Measurements from ENCODE around the gene CPT1B. TPM values are rescaled to one million over a fixed set of nuclear protein-coding genes. Genes with fewer than 3 reads are reported as not detected.

Gene CPT1B
- total and polyA plus RNA-seq, 2 donors (not counting 1 experiment from before 2014, with no cell fraction given) = 55.0 to 109 TPM

DNA sequence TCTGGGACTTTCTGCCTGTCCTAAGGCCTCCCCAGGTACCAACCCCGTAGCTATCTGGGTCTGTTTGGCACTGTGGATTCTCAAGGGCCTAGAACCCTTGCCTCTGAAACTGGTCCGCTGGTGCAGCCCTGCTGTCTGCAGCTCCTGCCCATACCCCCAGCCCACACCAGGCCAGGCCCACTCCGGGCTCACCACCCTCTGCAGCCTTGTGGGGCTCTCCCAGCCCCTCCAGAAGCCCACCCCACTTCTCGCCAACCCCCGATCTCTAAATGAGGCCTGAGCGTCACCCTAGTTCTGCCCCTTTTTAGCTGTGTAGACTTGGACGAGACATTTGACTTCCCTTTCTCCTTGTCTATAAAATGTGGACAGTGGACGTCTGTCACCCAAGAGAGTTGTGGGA, 27.8 kb downstream of the CPT1B start:
- H2AFZ ChIP-seq (ENCODE audit: insufficient read depth, low read depth, low read length, poor library complexity, severe bottlenecking) = no peak overlapping the region
- intact Hi-C loops (cut with micrococcal nuclease) = no loop called here

More for the DNA sequence above, 27.8 kb downstream of the CPT1B start:
- Histone ChIP-seq H3K4me3 (ENCODE audit: control extremely low read depth in 1 of 5, extremely low read depth in 1 of 5, insufficient read depth in 1 of 5, low read depth in 2 of 5, low read length in 4 of 5) (no peak overlapping the region), H3K36me3 (replicated peaks in 1 of 2; ENCODE audit: control extremely low read depth in 1 of 2, control insufficient read depth in 1 of 2, extremely low read depth in 1 of 2, insufficient read depth in 2 of 2, low read length in 1 of 2) (no peaks in the 10 kb centered on the region), H3K27ac (ENCODE audit: low read length in 2 of 2) (no peak overlapping the region), H3K27me3 (replicated peaks in 1 of 4; ENCODE audit: control extremely low read depth in 1 of 4, control insufficient read depth in 3 of 4, insufficient read depth in 4 of 4, low read length in 3 of 4) (no peaks in the 10 kb centered on the region), H4K20me1 (ENCODE audit: control insufficient read depth, insufficient read depth, low read length, poor library complexity, severe bottlenecking) (no peaks in the 10 kb centered on the region), H3K4me2 (replicated peaks; ENCODE audit: low read depth, low read length, poor library complexity, severe bottlenecking) (no peak overlapping the region), H3K9me3 (ENCODE audit: control extremely low read depth in 1 of 3, control insufficient read depth in 2 of 3, insufficient read depth in 1 of 3, low read length in 2 of 3) (no peaks in the 10 kb centered on the region), H3K9ac (ENCODE audit: low read length) (no peak overlapping the region), H3K79me2 (ENCODE audit: control insufficient read depth, insufficient read depth, low read length) (peaks cover 23% of the 10 kb centered on the region), H3K4me1 (ENCODE audit: control insufficient read depth in 2 of 2, insufficient read depth in 2 of 2, low read length in 2 of 2) (peaks cover 18 to 23% of the 10 kb centered on the region in 2 donors)
- Mint-ChIP-seq H3K27me3 (no peaks in the 10 kb centered on the region), H3K9me3 (ENCODE audit: insufficient read depth) (no peaks in the 10 kb centered on the region), H3K27ac (peak overlapping the region; percentile 46), H3K4me1 (peaks cover 20% of the 10 kb centered on the region), H3K4me3 (peak overlapping the region; percentile 69)
- ATAC-seq (ENCODE audit: low read depth) = no peak
- POLR2A ChIA-PET = interaction anchor here (0.8 to 1.0 kb wide), 2 partner anchors 10 to 11 kb away, joined by 3 to 4 read pairs; no protein-coding TSS in a partner anchor
- CTCF ChIA-PET = interaction anchor here (1.0 to 3.9 kb wide), 4 partner anchors 10 to 25 kb away, joined by 3 to 19 read pairs (median 11); partner anchors contain the start of genes SCO2 and SYCE3
- TF ChIP-seq EZH2 (IDR thresholded peaks at IDR 0.05; ENCODE audit: borderline replicate concordance, insufficient read depth, low read depth, low read length, poor library complexity, severe bottlenecking) = no peak
- TF ChIP-seq, protein P1, sequence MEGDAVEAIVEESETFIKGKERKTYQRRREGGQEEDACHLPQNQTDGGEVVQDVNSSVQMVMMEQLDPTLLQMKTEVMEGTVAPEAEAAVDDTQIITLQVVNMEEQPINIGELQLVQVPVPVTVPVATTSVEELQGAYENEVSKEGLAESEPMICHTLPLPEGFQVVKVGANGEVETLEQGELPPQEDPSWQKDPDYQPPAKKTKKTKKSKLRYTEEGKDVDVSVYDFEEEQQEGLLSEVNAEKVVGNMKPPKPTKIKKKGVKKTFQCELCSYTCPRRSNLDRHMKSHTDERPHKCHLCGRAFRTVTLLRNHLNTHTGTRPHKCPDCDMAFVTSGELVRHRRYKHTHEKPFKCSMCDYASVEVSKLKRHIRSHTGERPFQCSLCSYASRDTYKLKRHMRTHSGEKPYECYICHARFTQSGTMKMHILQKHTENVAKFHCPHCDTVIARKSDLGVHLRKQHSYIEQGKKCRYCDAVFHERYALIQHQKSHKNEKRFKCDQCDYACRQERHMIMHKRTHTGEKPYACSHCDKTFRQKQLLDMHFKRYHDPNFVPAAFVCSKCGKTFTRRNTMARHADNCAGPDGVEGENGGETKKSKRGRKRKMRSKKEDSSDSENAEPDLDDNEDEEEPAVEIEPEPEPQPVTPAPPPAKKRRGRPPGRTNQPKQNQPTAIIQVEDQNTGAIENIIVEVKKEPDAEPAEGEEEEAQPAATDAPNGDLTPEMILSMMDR (IDR thresholded peaks at IDR 0.05) = no peak
- WGBS (ENCODE audit: insufficient coverage) = 97% methylated on average over 8 of the region's 8 CpGs
- no peak for DNase-seq
